Right lobe of liver (tissue), 4 donors: ENCODE measurements around the gene RPEL1.

Source experiments
- POLR2A ChIP-seq: fragments of 450-650 bp; IDR thresholded peaks from one replicate; pipeline ENCODE4 v1.6.1; 2017; ENCODE audit warnings: antibody characterized with exemption, mild to moderate bottlenecking
- TF ChIP-seq, protein P1 (sequence below), 4 donors: fragments of 200-600 bp in 3 of 4; fragments of 450-650 bp in 1 of 4; IDR thresholded peaks; one replicate each; pipeline versions ENCODE4 v1.5.1 to v1.8.0; 2016 to 2022; ENCODE audit warnings: antibody characterized with exemption in 4 of 4, mild to moderate bottlenecking in 2 of 4
- donor health status: DM: no; HTN: no; CAD: no.
- donor health status: DM: no; HTN: no; CAD: no.
- donor health status: DM: no; HTN: yes; CAD: no.

DNA sequence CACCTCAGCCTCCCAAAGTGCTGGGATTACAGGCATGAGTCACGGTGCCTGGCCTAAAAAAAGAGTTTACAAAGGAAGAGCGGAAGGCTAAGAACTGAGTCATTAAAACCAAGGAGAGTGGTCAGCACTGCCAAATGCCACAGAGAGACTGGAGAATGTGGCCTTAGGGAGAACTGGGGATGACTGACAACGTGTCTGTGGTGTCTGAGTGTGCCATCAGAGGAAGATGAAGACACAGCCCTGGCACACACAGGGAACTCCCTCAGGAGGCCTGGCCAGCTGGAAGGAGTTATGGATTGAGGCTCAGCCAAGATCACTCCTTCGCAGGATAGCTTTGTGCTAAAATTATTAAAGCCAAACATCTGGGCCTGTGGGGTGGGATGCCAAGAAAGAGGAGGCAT is 27.4 kb downstream of the RPEL1 start:
- TF ChIP-seq, protein P1, sequence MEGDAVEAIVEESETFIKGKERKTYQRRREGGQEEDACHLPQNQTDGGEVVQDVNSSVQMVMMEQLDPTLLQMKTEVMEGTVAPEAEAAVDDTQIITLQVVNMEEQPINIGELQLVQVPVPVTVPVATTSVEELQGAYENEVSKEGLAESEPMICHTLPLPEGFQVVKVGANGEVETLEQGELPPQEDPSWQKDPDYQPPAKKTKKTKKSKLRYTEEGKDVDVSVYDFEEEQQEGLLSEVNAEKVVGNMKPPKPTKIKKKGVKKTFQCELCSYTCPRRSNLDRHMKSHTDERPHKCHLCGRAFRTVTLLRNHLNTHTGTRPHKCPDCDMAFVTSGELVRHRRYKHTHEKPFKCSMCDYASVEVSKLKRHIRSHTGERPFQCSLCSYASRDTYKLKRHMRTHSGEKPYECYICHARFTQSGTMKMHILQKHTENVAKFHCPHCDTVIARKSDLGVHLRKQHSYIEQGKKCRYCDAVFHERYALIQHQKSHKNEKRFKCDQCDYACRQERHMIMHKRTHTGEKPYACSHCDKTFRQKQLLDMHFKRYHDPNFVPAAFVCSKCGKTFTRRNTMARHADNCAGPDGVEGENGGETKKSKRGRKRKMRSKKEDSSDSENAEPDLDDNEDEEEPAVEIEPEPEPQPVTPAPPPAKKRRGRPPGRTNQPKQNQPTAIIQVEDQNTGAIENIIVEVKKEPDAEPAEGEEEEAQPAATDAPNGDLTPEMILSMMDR (IDR thresholded peaks at IDR 0.05), result no peak
- no peak for TF ChIP-seq POLR2A
